GM21576 (cell line): Measurements from ENCODE around the gene AFAP1L1.
A peak's percentile ranks its signal among the peaks of the same experiment; 100 is the strongest.

ENCODE experiments used
- ATAC-seq: cut with Tn5 transposase; IDR thresholded peaks from one replicate; pipeline ENCODE4 v1.9.1; 2021; ENCODE audit warnings: mild to moderate bottlenecking, moderate library complexity; ENCODE audit not compliant: unreplicated experiment

AFAP1L1 gene

GRCh38 chr5:149283626-149284480 is 12.2 kb downstream of the AFAP1L1 start:
- ATAC-seq, result no peak

GRCh38 chr5:149284501-149284900 is 12.8 kb downstream of the AFAP1L1 start:
- ATAC-seq, result no peak

- no peak for ATAC-seq
These were observed 13.5 kb downstream of the AFAP1L1 start for GRCh38 chr5:149285153-149285552.

GRCh38 chr5:149288436-149288835 is 16.8 kb downstream of the AFAP1L1 start:
- ATAC-seq, result no peak

GRCh38 chr5:149289301-149289700 is 17.6 kb downstream of the AFAP1L1 start:
- no peak for ATAC-seq

- ATAC-seq, result peak; percentile 52
These were observed 23.5 kb downstream of the AFAP1L1 start for GRCh38 chr5:149294872-149295829.

GRCh38 chr5:149297340-149298025 is 25.8 kb downstream of the AFAP1L1 start:
- ATAC-seq, result no peak

GRCh38 chr5:149298163-149298562 is 26.5 kb downstream of the AFAP1L1 start:
- no peak for ATAC-seq

- ATAC-seq, result no peak
These were observed 27.3 kb downstream of the AFAP1L1 start for GRCh38 chr5:149298842-149299404.

GRCh38 chr5:149299451-149300054 is 27.9 kb downstream of the AFAP1L1 start:
- no peak for ATAC-seq

GRCh38 chr5:149300441-149300840 is 28.8 kb downstream of the AFAP1L1 start:
- no peak for ATAC-seq

- ATAC-seq, result no peak
These were observed 29.5 kb downstream of the AFAP1L1 start for GRCh38 chr5:149301049-149301743.

GRCh38 chr5:149301744-149302380 is 30.2 kb downstream of the AFAP1L1 start:
- no peak for ATAC-seq

- ATAC-seq, result no peak
These were observed 31.0 kb downstream of the AFAP1L1 start for GRCh38 chr5:149302641-149303040.

GRCh38 chr5:149303210-149303609 is 31.6 kb downstream of the AFAP1L1 start:
- no peak for ATAC-seq

- ATAC-seq, result no peak
These were observed 32.8 kb downstream of the AFAP1L1 start for GRCh38 chr5:149304195-149305078.

GRCh38 chr5:149309354-149309753 is 37.7 kb downstream of the AFAP1L1 start:
- ATAC-seq, result no peak

GRCh38 chr5:149310488-149310887 is 38.8 kb downstream of the AFAP1L1 start:
- ATAC-seq, result no peak
